Measurements from ENCODE around the gene LENG1.
"Not testable (repeated sequence)": the region's sequence is repeated elsewhere in the genome, so short reads cannot be mapped to it uniquely, and the experiment has no call there.

LENG1 gene

GRCh38 chr19:54159352-54160181 lies at the start of gene LENG1:
Gene LENG1 (minus strand): TSS chr19:54159721. CDS start chr19:54159695, 26 bp downstream.
- peak; percentile 99 for DNase-seq
- in situ Hi-C loops (cut with HindIII; ENCODE audit: low pct_ligation_motif_present, low pct_unique_long_range_greater_than_20kb, low sequenced_read_pairs) = no loop called here

GRCh38 chr19:54208784-54209057 lies 49.2 kb upstream of the LENG1 start:
- DNase-seq = no peak
- in situ Hi-C loops (cut with HindIII; ENCODE audit: low pct_ligation_motif_present, low pct_unique_long_range_greater_than_20kb, low sequenced_read_pairs) = no loop called here

- DNase-seq = no peak
- in situ Hi-C loops (cut with HindIII; ENCODE audit: low pct_ligation_motif_present, low pct_unique_long_range_greater_than_20kb, low sequenced_read_pairs) = no loop called here
Measured at GRCh38 chr19:54207983-54208783, 48.7 kb upstream of the LENG1 start.

- in situ Hi-C loops (cut with HindIII; ENCODE audit: low pct_ligation_motif_present, low pct_unique_long_range_greater_than_20kb, low sequenced_read_pairs) = no loop called here
- DNase-seq = no peak
Measured at GRCh38 chr19:54207676-54207982, 48.1 kb upstream of the LENG1 start.

GRCh38 chr19:54207193-54207592 lies 47.7 kb upstream of the LENG1 start:
- in situ Hi-C loops (cut with HindIII; ENCODE audit: low pct_ligation_motif_present, low pct_unique_long_range_greater_than_20kb, low sequenced_read_pairs); DNase-seq: not testable (repeated sequence)

GRCh38 chr19:54206831-54207177 lies 47.3 kb upstream of the LENG1 start:
- no peak for DNase-seq
- in situ Hi-C loops (cut with HindIII; ENCODE audit: low pct_ligation_motif_present, low pct_unique_long_range_greater_than_20kb, low sequenced_read_pairs) = no loop called here

- in situ Hi-C loops (cut with HindIII; ENCODE audit: low pct_ligation_motif_present, low pct_unique_long_range_greater_than_20kb, low sequenced_read_pairs) = no loop called here
- no peak for DNase-seq
Measured at GRCh38 chr19:54206030-54206830, 46.7 kb upstream of the LENG1 start.

- in situ Hi-C loops (cut with HindIII; ENCODE audit: low pct_ligation_motif_present, low pct_unique_long_range_greater_than_20kb, low sequenced_read_pairs) = no loop called here
- DNase-seq = no peak
Measured at GRCh38 chr19:54204767-54205468, 45.4 kb upstream of the LENG1 start.

- in situ Hi-C loops (cut with HindIII; ENCODE audit: low pct_ligation_motif_present, low pct_unique_long_range_greater_than_20kb, low sequenced_read_pairs) = no loop called here
- DNase-seq = peak; percentile 76
Measured at GRCh38 chr19:54203151-54203611, 43.7 kb upstream of the LENG1 start.

- in situ Hi-C loops (cut with HindIII; ENCODE audit: low pct_ligation_motif_present, low pct_unique_long_range_greater_than_20kb, low sequenced_read_pairs) = no loop called here
- no peak for DNase-seq
Measured at GRCh38 chr19:54201980-54202379, 42.5 kb upstream of the LENG1 start.

GRCh38 chr19:54201172-54201701 lies 41.7 kb upstream of the LENG1 start:
- in situ Hi-C loops (cut with HindIII; ENCODE audit: low pct_ligation_motif_present, low pct_unique_long_range_greater_than_20kb, low sequenced_read_pairs) = no loop called here
- no peak for DNase-seq

GRCh38 chr19:54199401-54199800 lies 39.9 kb upstream of the LENG1 start:
- in situ Hi-C loops (cut with HindIII; ENCODE audit: low pct_ligation_motif_present, low pct_unique_long_range_greater_than_20kb, low sequenced_read_pairs) = no loop called here

GRCh38 chr19:54197121-54197520 lies 37.6 kb upstream of the LENG1 start:
- in situ Hi-C loops (cut with HindIII; ENCODE audit: low pct_ligation_motif_present, low pct_unique_long_range_greater_than_20kb, low sequenced_read_pairs) = no loop called here

More at GRCh38 chr19:54199401-54199800, 39.9 kb upstream of the LENG1 start:
- no peak for DNase-seq

GRCh38 chr19:54196536-54196935 lies 37.0 kb upstream of the LENG1 start:
- no peak for DNase-seq
- in situ Hi-C loops (cut with HindIII; ENCODE audit: low pct_ligation_motif_present, low pct_unique_long_range_greater_than_20kb, low sequenced_read_pairs) = no loop called here

More at GRCh38 chr19:54197121-54197520, 37.6 kb upstream of the LENG1 start:
- no peak for DNase-seq

GRCh38 chr19:54194463-54194862 lies 34.9 kb upstream of the LENG1 start:
- DNase-seq; in situ Hi-C loops (cut with HindIII; ENCODE audit: low pct_ligation_motif_present, low pct_unique_long_range_greater_than_20kb, low sequenced_read_pairs): not testable (repeated sequence)

- in situ Hi-C loops (cut with HindIII; ENCODE audit: low pct_ligation_motif_present, low pct_unique_long_range_greater_than_20kb, low sequenced_read_pairs) = no loop called here
- DNase-seq = no peak
Measured at GRCh38 chr19:54193011-54193410, 33.5 kb upstream of the LENG1 start.

- in situ Hi-C loops (cut with HindIII; ENCODE audit: low pct_ligation_motif_present, low pct_unique_long_range_greater_than_20kb, low sequenced_read_pairs) = no loop called here
- no peak for DNase-seq
Measured at GRCh38 chr19:54191811-54192453, 32.4 kb upstream of the LENG1 start.
